CD4-positive, alpha-beta T cell (primary cell): ENCODE data around the gene ZBTB46. TPM values are rescaled to one million over a fixed set of nuclear protein-coding genes. Genes with fewer than 3 reads are reported as not detected.

Source experiments
- ATAC-seq: fragments of 200-7000 bp; cut with Tn5 transposase; one replicate; pipeline ENCODE4 v1.10.0; 2022; ENCODE audit warnings: mild to moderate bottlenecking; ENCODE audit not compliant: poor library complexity
- CTCF ChIA-PET: fragments of 350-600 bp; sonication (Branson Sonifier 250); formaldehyde crosslinking; loops from one replicate; lab custom pipeline; 2021; ENCODE audit warnings: antibody characterized with exemption, inconsistent platforms; lab: Charles Lee
- POLR2A ChIA-PET: fragments of 350-600 bp; sonication (Branson Sonifier 250); formaldehyde crosslinking; loops from one replicate; lab custom pipeline; 2021; ENCODE audit warnings: antibody characterized with exemption, inconsistent platforms; lab: Charles Lee
- DNase-seq, 14 experiments: peaks; one replicate each; pipeline ENCODE4 v3.0.0-alpha.2; 2013 to 2020; ENCODE audit warnings: mixed read lengths in 2 of 14
- H3K27ac ChIP-seq, 2 donors: one replicate each; pipeline versions ENCODE4 v1.5.1 to v1.7.0; 2013; ENCODE audit warnings: low read length in 2 of 2, low read depth in 1 of 2, mild to moderate bottlenecking in 1 of 2
- H3K27me3 ChIP-seq, 2 experiments: 1 replicate in 1 of 2; 2 replicates in 1 of 2; pipeline versions ENCODE4 v1.6.1 to v1.7.0; 2013; ENCODE audit warnings: low read length in 2 of 2, control low read depth in 1 of 2, mild to moderate bottlenecking in 1 of 2, moderate library complexity in 1 of 2; ENCODE audit not compliant: insufficient read depth in 2 of 2, control insufficient read depth in 1 of 2
- H3K36me3 ChIP-seq: one replicate; pipeline ENCODE4 v1.6.1; 2013; ENCODE audit warnings: low read length, control low read depth; ENCODE audit not compliant: insufficient read depth
- H3K4me1 ChIP-seq: one replicate; pipeline ENCODE4 v1.6.1; 2013; ENCODE audit warnings: low read length, control low read depth; ENCODE audit not compliant: insufficient read depth
- H3K4me3 ChIP-seq: one replicate; pipeline ENCODE4 v1.5.1; 2013; ENCODE audit warnings: mild to moderate bottlenecking, low read length, moderate library complexity
- H3K9me3 ChIP-seq, 2 experiments: 1 replicate in 1 of 2; 2 replicates in 1 of 2; pipeline versions ENCODE4 v1.6.1 to v1.7.0; 2013; ENCODE audit warnings: low read length in 2 of 2, mild to moderate bottlenecking in 2 of 2, control low read depth in 1 of 2, moderate library complexity in 1 of 2; ENCODE audit not compliant: control insufficient read depth in 1 of 2, insufficient read depth in 1 of 2
- H3K27ac Mint-ChIP-seq: one replicate; pipeline ENCODE4 v1.8.0; 2020; ENCODE audit warnings: mixed read lengths
- H3K27me3 Mint-ChIP-seq: one replicate; pipeline ENCODE4 v1.8.0; 2021; ENCODE audit warnings: mixed read lengths
- H3K36me3 Mint-ChIP-seq: one replicate; pipeline ENCODE4 v1.8.0; 2021; ENCODE audit warnings: low read depth, mixed read lengths
- H3K4me1 Mint-ChIP-seq: one replicate; pipeline ENCODE4 v1.8.0; 2021; ENCODE audit warnings: low read depth, mixed read lengths
- H3K4me3 Mint-ChIP-seq: one replicate; pipeline ENCODE4 v1.8.0; 2020; ENCODE audit warnings: mild to moderate bottlenecking, mixed read lengths
- H3K9me3 Mint-ChIP-seq: one replicate; pipeline ENCODE4 v1.8.0; 2020; ENCODE audit warnings: mixed read lengths
- CTCF ChIP-seq: fragments of 200-600 bp; IDR thresholded peaks from one replicate; pipeline ENCODE4 v1.8.0; 2022; ENCODE audit warnings: antibody characterized with exemption, mild to moderate bottlenecking
- intact Hi-C, 2 experiments: fragments of 100-400 bp; cut with DNase I in 1 of 2; cut with micrococcal nuclease in 1 of 2; formaldehyde crosslinking; loops; one replicate each; pipeline versions ENCODE4 v1.15.1 to v1.9.0; 2023 to 2025; cut with DNase I, micrococcal nuclease
- total RNA-seq, 174 experiments: library from RNA in 2 of 174; stranded (reverse) in 2 of 174; gene quantifications; one replicate each; pipeline ENCODE4 v1.2.3 and lab custom pipeline; 2021 to 2026

ZBTB46 gene
- total RNA-seq, 2 experiments from 2014 or later: 0.08 to 0.34 TPM

DNA sequence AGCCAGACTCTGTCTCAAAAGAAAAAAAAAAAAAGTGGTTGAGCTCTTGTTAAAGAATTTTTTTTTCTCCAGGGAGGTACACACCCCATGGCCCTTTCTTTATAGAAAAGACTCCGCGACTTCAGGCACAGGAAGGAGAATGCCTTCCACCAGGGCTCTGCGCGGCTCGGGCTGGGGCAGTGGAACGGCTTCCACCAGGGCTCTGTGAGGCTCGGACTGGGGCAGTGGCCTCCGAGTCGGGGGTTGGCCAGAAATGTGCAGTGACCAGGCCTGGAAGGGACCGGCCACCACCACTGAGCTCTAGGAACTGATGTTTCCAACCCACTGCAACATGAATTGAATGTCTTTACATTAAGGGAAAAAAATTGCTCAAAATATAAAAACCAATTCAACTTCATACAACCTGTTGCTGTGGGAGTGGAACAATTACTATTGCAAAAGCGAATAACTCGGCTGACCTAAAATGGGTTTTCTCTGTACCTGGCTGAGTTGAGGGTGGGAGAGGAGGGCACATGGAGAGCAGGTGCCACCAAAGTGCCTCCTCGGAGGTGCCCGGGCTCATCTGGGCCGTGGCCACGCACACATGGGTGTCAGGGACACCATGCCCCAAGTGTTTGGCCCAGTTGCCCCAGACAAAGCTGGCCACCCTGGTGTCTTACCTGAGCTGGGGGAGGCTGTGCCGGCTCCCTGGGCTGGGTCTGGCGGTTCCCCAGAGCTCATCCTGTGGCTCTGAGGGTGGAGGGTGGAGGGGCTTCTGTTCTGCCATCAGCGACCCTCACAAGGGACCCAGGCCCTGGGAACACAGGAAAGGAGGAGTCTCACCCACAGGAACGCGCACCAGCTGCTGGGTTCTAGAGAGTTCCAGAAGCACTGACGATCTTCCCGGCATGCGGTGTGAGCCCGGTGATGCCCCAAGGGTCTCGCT, 62.2 kb downstream of the ZBTB46 start:
- CTCF ChIA-PET: no interaction called here
- Histone ChIP-seq H3K9me3 (no peaks in the 10 kb centered on the region), H3K27me3 (no peaks in the 10 kb centered on the region), H3K36me3 (no peaks in the 10 kb centered on the region), H3K4me1 (peaks cover 3% of the 10 kb centered on the region), H3K27ac (no peak overlapping the region), H3K4me3 (no peak overlapping the region)
- intact Hi-C loops: no loop called here
- ATAC-seq (no peak), DNase-seq (no peak)
- H3K4me3 Mint-ChIP-seq: no peak overlapping the region
- H3K27me3 Mint-ChIP-seq: no peaks in the 10 kb centered on the region
- H3K9me3 Mint-ChIP-seq: no peaks in the 10 kb centered on the region
- H3K27ac Mint-ChIP-seq: no peak overlapping the region
- TF ChIP-seq CTCF: no peak
- H3K36me3 Mint-ChIP-seq: no peaks in the 10 kb centered on the region
- POLR2A ChIA-PET: no interaction called here
- no peaks in the 10 kb centered on the region for H3K4me1 Mint-ChIP-seq

DNA sequence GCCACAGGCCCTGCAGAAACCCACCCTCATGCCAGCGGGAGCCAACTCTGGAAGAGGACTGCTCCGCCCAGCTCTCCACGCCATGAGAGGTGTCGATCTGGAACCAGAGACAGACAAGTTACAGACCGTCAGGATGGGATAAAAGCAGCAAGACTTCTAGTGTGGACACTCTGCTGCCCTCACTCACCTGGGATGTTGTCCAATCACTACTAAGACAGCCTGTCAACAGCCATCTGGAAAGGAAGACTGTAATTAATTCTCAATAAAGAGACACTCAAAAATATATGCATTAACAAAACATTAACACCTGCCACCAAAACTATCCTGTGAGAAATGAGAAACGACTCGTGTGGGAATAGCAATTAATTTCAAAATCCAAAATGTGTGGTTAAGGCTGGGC, 63.2 kb downstream of the ZBTB46 start:
- Histone ChIP-seq H3K27me3 (no peaks in the 10 kb centered on the region), H3K27ac (no peak overlapping the region), H3K9me3 (no peaks in the 10 kb centered on the region), H3K4me1 (no peaks in the 10 kb centered on the region), H3K36me3 (no peaks in the 10 kb centered on the region), H3K4me3 (no peak overlapping the region)
- Mint-ChIP-seq H3K27ac (no peak overlapping the region), H3K9me3 (no peaks in the 10 kb centered on the region), H3K27me3 (no peaks in the 10 kb centered on the region), H3K4me3 (no peak overlapping the region), H3K36me3 (no peaks in the 10 kb centered on the region), H3K4me1 (no peaks in the 10 kb centered on the region)
- DNase-seq: no peak
- TF ChIP-seq CTCF: no peak
- intact Hi-C loops: no loop called here
- ChIA-PET POLR2A (no interaction called here), CTCF (interaction anchor here (1.2 kb wide), 1 partner anchor 18 kb away, joined by 5 read pairs; no protein-coding TSS in a partner anchor)
- ATAC-seq: no peak

GRCh38 chr20:63767456-63767855, 63.6 kb downstream of the ZBTB46 start:
- Histone ChIP-seq H3K27me3 (no peaks in the 10 kb centered on the region), H3K27ac (no peak overlapping the region), H3K4me1 (no peaks in the 10 kb centered on the region), H3K4me3 (no peak overlapping the region), H3K36me3 (no peaks in the 10 kb centered on the region), H3K9me3 (no peaks in the 10 kb centered on the region)
- ATAC-seq (no peak), DNase-seq (no peak)
- no peak for TF ChIP-seq CTCF
- H3K9me3 Mint-ChIP-seq: no peaks in the 10 kb centered on the region
- H3K27ac Mint-ChIP-seq: no peak overlapping the region
- H3K4me1 Mint-ChIP-seq: no peaks in the 10 kb centered on the region
- no peak overlapping the region for H3K4me3 Mint-ChIP-seq
- POLR2A ChIA-PET: no interaction called here
- intact Hi-C loops: no loop called here
- H3K27me3 Mint-ChIP-seq: no peaks in the 10 kb centered on the region
- no peaks in the 10 kb centered on the region for H3K36me3 Mint-ChIP-seq
- CTCF ChIA-PET: interaction anchor here (1.2 kb wide), 1 partner anchor 19 kb away, joined by 5 read pairs; no protein-coding TSS in a partner anchor
